HG03159 (cell line): ENCODE data around the gene CCR7.
"Not testable (repeated sequence)": the region's sequence is repeated elsewhere in the genome, so short reads cannot be mapped to it uniquely, and the experiment has no call there.

ENCODE experiments used
- ATAC-seq: cut with Tn5 transposase; IDR thresholded peaks from one replicate; pipeline ENCODE4 v1.9.1; 2021; ENCODE audit warnings: mild to moderate bottlenecking, moderate library complexity; ENCODE audit not compliant: unreplicated experiment

The CCR7 gene

GRCh38 chr17:40597556-40598300, 32.5 kb upstream of the CCR7 start:
- no peak for ATAC-seq

- no peak for ATAC-seq
Observed at GRCh38 chr17:40597156-40597555, 31.9 kb upstream of the CCR7 start.

- no peak for ATAC-seq
Observed at GRCh38 chr17:40596261-40596919, 31.1 kb upstream of the CCR7 start.

- no peak for ATAC-seq
Observed at GRCh38 chr17:40590742-40591141, 25.5 kb upstream of the CCR7 start.

- no peak for ATAC-seq
Observed at GRCh38 chr17:40588552-40588951, 23.3 kb upstream of the CCR7 start.

- ATAC-seq, result not testable (repeated sequence)
Observed at GRCh38 chr17:40586264-40586663, 21.0 kb upstream of the CCR7 start.

- not testable (repeated sequence) for ATAC-seq
Observed at GRCh38 chr17:40584950-40585349, 19.7 kb upstream of the CCR7 start.

- peak; percentile 85 for ATAC-seq
Observed at GRCh38 chr17:40582328-40582901, 17.1 kb upstream of the CCR7 start.

- no peak for ATAC-seq
Observed at GRCh38 chr17:40580140-40580539, 14.9 kb upstream of the CCR7 start.

GRCh38 chr17:40579471-40579870, 14.2 kb upstream of the CCR7 start:
- no peak for ATAC-seq

GRCh38 chr17:40577611-40578065, 12.4 kb upstream of the CCR7 start:
- peak; percentile 43 for ATAC-seq

- no peak for ATAC-seq
Observed at GRCh38 chr17:40576113-40576740, 11.0 kb upstream of the CCR7 start.

GRCh38 chr17:40574292-40574691, 9.0 kb upstream of the CCR7 start:
- ATAC-seq, result no peak

GRCh38 chr17:40572245-40572993, 7.1 kb upstream of the CCR7 start:
- ATAC-seq, result not testable (repeated sequence)

- no peak for ATAC-seq
Observed at GRCh38 chr17:40568074-40568836, 3.0 kb upstream of the CCR7 start.

GRCh38 chr17:40567377-40567776, 2.1 kb upstream of the CCR7 start:
- no peak for ATAC-seq

GRCh38 chr17:40565769-40566409, 617 bp upstream of the CCR7 start:
- no peak for ATAC-seq

GRCh38 chr17:40564195-40564882, 933 bp downstream of the CCR7 start:
- ATAC-seq, result no peak
